Pons (tissue), 1 donor: ENCODE results near the gene NDUFA13.
"Not testable (repeated sequence)": the region's sequence is repeated elsewhere in the genome, so short reads cannot be mapped to it uniquely, and the experiment has no call there.

Source experiments
- DNase-seq: peaks from one replicate; pipeline ENCODE4 v3.0.0-alpha.2; 2016; ENCODE audit warnings: low spot score

NDUFA13 gene

GRCh38 chr19:19515642-19516519 lies at the start of gene NDUFA13:
Gene NDUFA13, plus strand, starts transcription at chr19:19516225. Its CDS starts 14 bp downstream, at chr19:19516239.
- peak; percentile 92 for DNase-seq

- DNase-seq = no peak
Measured at GRCh38 chr19:19468424-19469050, 47.5 kb upstream of the NDUFA13 start.

- no peak for DNase-seq
Measured at GRCh38 chr19:19470579-19470978, 45.4 kb upstream of the NDUFA13 start.

GRCh38 chr19:19471682-19472081 lies 44.3 kb upstream of the NDUFA13 start:
- no peak for DNase-seq

- not testable (repeated sequence) for DNase-seq
Measured at GRCh38 chr19:19472106-19472505, 43.9 kb upstream of the NDUFA13 start.

GRCh38 chr19:19475015-19475765 lies 40.8 kb upstream of the NDUFA13 start:
- DNase-seq = no peak

GRCh38 chr19:19475849-19476828 lies 39.9 kb upstream of the NDUFA13 start:
- DNase-seq = no peak

GRCh38 chr19:19477705-19478383 lies 38.2 kb upstream of the NDUFA13 start:
- no peak for DNase-seq

GRCh38 chr19:19480688-19481087 lies 35.3 kb upstream of the NDUFA13 start:
- no peak for DNase-seq

GRCh38 chr19:19482809-19483596 lies 33.0 kb upstream of the NDUFA13 start:
- no peak for DNase-seq

GRCh38 chr19:19485161-19485997 lies 30.6 kb upstream of the NDUFA13 start:
- no peak for DNase-seq

- no peak for DNase-seq
Measured at GRCh38 chr19:19485998-19486290, 30.1 kb upstream of the NDUFA13 start.

- DNase-seq = no peak
Measured at GRCh38 chr19:19486343-19487076, 29.5 kb upstream of the NDUFA13 start.

- no peak for DNase-seq
Measured at GRCh38 chr19:19487077-19487949, 28.7 kb upstream of the NDUFA13 start.

GRCh38 chr19:19487950-19488874 lies 27.8 kb upstream of the NDUFA13 start:
- DNase-seq = no peak
